Right lung (tissue), 5 donors: Measurements from ENCODE around the gene DPEP2. TPM values are rescaled to one million over a fixed set of nuclear protein-coding genes. Genes with fewer than 3 reads are reported as not detected.
"Not testable (repeated sequence)": the region's sequence is repeated elsewhere in the genome, so short reads cannot be mapped to it uniquely, and the experiment has no call there.

Experiments used
- DNase-seq, 2 donors: peaks; one replicate each; pipeline ENCODE4 v3.0.0-alpha.2; 2013
- polyA plus RNA-seq, 5 donors: library from polyadenylated mRNA; unstranded; fragments of 120-200 nt; gene quantifications; one replicate each; pipeline versions ENCODE4 v1.2.1 to v1.2.3, GENCODE V29; 2013; ENCODE audit warnings: inconsistent platforms in 1 of 5, low replicate concordance in 1 of 5; ENCODE audit not compliant: insufficient read length in 5 of 5, insufficient read depth in 1 of 5

DPEP2 gene
- polyA plus RNA-seq, 5 donors = 1.9 to 3.0 (median 2.3) TPM

GRCh38 chr16:67977469-67978227 is 21.6 kb downstream of the DPEP2 start:
- no peak for DNase-seq

- no peak for DNase-seq
These were observed 22.3 kb downstream of the DPEP2 start for GRCh38 chr16:67977005-67977404.

- DNase-seq = no peak
These were observed 23.1 kb downstream of the DPEP2 start for GRCh38 chr16:67976205-67976604.

GRCh38 chr16:67975321-67976105 is 23.8 kb downstream of the DPEP2 start:
- DNase-seq = no peak

- DNase-seq = not testable (repeated sequence)
These were observed 27.0 kb downstream of the DPEP2 start for GRCh38 chr16:67972285-67972684.

GRCh38 chr16:67971111-67971510 is 28.2 kb downstream of the DPEP2 start:
- no peak for DNase-seq

- no peak for DNase-seq
These were observed 29.8 kb downstream of the DPEP2 start for GRCh38 chr16:67969254-67970039.

- DNase-seq = peak; percentile 90
These were observed 30.7 kb downstream of the DPEP2 start, which contains the start of gene SLC12A4 for GRCh38 chr16:67968400-67969253. SLC12A4 (minus strand) TSS chr16:67968637; CDS start chr16:67968553, 84 bp downstream.

- DNase-seq = peak in 1 of 2 donors; percentile 38
These were observed 31.3 kb downstream of the DPEP2 start for GRCh38 chr16:67967958-67968399.

GRCh38 chr16:67967183-67967957 is 31.9 kb downstream of the DPEP2 start:
- no peak for DNase-seq

GRCh38 chr16:67966549-67967182 is 32.6 kb downstream of the DPEP2 start:
- DNase-seq = no peak

- DNase-seq = no peak
These were observed 33.4 kb downstream of the DPEP2 start for GRCh38 chr16:67965668-67966548.

GRCh38 chr16:67964477-67965131 is 34.7 kb downstream of the DPEP2 start:
- DNase-seq = no peak

- peak in 1 of 2 donors; percentile 47 for DNase-seq
These were observed 35.5 kb downstream of the DPEP2 start for GRCh38 chr16:67963662-67964321.

- no peak for DNase-seq
These were observed 36.0 kb downstream of the DPEP2 start for GRCh38 chr16:67963292-67963661.

- DNase-seq = no peak
These were observed 37.1 kb downstream of the DPEP2 start for GRCh38 chr16:67962135-67962534.

GRCh38 chr16:67961551-67961957 is 37.7 kb downstream of the DPEP2 start:
- no peak for DNase-seq
